ENCODE measurements around the gene SDK1.
"Not testable (repeated sequence)": the region's sequence is repeated elsewhere in the genome, so short reads cannot be mapped to it uniquely, and the experiment has no call there.

SDK1 gene

DNA sequence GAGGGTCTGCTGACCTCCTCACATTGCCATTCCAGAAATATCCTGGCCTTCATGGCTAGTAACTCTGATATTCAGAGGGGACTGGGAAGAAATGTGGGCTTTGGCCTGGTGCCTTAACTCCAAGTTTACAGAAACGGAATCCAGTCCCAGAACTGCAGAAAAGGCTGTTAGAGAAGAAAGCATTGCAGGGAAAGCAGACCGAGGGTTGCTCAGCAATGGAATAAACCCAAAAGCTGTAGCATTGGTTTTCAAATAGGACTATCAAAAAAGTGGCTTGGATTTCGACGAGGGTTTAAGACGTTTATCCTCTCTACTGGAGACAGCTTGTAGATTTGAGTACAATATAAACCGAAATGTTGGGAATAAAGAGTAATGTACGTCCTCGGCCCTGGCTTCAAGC, 955.2 kb downstream of the SDK1 start:
- no peak for DNase-seq (ENCODE audit: low read depth in 2 of 2, low spot score in 1 of 2)

DNA sequence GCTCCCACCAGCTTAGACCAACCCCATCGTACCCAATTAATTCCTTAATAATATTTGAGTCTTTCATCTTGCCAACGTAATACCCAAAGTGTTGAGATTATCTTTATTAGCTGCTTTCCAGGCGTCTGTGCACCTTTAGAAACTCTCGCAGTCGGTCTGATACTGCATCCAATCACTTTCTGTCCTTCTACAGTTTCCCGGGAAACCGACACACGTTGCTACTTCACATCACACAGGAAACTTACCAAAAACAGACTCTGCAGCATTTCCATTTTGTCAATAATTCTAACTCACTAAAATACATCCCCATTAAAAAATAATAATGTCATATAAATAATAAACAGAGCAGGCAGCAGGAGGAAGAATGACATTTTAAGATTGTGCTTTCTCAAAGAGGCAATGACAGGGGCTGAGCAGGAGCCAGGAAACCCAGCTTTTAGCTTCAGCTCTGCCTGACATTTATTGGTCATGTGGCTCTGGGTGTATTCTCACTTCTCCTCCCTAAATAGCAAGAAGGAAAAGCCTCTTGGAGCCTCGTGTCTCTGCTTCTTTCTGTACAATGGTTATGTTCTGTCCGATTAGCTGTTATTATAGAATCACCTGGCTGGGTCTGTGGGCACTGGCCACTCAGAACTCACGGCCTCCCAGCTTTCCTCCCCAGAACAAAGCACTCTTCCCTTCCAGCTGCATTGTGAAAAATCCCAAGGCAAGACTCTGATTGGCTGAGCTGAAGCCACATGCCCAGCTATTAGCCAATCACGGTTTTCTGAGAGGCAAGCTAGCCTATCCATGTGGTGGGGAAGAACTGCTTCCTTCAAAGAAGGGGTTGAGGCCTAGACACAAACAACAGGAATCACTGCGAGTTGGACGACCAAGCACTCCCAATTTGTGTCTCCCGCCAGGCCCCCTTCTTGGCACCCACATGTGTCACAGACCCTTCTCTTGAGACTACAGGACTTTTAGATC, 956.4 kb downstream of the SDK1 start:
- DNase-seq (ENCODE audit: low read depth in 2 of 2, low spot score in 1 of 2), result no peak

DNA sequence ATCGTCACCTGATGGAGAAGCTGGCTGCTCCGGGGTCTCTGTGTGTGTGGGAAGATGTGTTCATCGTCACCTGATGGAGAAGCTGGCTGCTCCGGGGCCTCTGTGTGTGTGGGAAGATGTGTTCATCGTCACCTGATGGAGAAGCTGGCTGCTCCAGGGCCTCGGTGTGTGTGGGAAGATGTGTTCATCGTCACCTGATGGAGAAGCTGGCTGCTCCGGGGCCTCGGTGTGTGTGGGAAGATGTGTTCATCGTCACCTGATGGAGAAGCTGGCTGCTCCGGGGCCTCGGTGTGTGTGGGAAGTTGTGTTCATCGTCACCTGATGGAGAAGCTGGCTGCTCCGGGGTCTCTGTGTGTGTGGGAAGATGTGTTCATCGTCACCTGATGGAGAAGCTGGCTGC, 959.1 kb downstream of the SDK1 start:
- DNase-seq (ENCODE audit: low read depth in 2 of 2, low spot score in 1 of 2), result not testable (repeated sequence)

DNA sequence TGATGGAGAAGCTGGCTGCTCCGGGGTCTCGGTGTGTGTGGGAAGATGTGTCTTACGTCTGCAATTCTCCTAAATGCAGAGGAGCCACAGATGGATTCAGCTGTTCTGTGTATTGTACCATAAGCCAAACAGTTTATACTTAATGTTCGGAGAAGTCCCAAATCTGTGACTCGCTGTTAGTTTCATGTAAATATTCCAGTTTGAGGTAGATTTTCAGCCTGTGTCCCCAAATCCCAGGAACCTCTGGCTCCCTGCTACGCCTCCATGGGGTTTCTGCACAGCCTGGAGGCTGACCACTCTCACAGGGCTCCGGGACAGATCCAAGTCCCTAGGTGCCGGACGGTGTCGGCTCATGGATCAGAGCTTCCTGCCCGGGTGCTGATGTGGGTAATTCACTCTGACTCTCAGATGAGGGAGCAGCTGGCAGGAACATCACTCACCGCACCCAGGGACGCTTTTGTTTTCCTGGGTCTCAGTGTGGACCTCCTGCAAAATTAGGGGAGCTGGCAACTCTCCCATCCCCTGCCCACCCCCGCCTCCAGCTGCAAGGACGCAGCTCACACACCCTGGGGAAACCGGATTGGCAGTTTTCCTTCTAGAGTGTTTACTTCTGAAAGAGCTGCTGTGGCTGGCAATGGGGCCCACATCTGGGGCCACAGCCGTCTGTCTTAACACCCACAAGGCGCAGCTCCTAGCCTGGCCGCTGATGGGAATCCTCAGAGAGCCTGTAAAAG, 960.0 kb downstream of the SDK1 start:
- no peak for DNase-seq (ENCODE audit: low read depth in 2 of 2, low spot score in 1 of 2)

DNA sequence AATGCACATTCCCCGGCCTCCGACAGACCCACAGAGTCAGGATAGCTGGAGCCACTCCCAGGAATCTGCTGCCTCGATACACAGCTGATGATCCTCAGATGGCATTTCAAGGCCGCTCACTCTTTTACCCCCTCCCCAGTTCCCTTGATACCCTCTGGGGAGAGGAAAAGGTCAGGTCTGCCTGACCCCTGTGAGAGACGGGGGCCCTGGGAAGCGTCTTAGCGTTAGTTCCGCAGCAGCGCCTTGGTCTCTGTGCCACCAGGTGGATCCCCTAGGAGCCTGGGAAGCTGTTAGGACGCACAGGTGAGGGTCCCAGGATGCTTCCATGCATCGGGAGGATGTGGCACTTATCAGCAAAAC, 960.5 kb downstream of the SDK1 start:
- no peak for DNase-seq (ENCODE audit: low read depth in 2 of 2, low spot score in 1 of 2)

DNA sequence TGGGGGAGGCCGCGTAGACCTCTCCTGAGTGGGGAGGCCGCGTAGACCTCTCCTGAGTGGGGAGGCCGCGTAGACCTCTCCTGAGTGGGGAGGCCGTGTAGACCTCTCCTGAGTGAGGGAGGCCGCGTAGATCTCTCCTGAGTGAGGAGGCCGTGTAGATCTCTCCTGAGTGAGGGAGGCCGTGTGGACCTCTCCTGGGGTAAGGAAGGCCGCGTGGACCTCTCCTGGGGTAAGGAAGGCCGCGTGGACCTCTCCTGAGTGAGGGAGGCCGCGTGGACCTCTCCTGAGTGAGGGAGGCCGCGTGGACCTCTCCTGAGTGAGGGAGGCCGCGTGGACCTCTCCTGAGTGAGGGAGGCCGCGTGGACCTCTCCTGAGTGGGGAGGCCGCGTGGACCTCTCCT, 963.2 kb downstream of the SDK1 start:
- DNase-seq (ENCODE audit: low read depth in 2 of 2, low spot score in 1 of 2), result not testable (repeated sequence)

DNA sequence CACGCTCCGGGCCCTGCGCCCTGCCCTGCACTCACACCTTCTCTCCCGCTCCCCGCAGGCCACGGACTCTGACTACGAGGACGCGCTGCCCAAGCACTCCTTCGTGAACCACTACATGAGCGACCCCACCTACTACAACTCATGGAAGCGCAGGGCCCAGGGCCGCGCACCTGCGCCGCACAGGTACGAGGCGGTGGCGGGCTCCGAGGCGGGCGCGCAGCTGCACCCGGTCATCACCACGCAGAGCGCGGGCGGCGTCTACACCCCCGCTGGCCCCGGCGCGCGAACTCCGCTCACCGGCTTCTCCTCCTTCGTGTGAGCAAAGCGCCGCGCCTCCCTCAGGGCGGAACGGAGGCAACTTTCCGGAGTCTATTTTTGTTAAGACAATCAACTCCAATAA, 964.0 kb downstream of the SDK1 start:
- no peak for DNase-seq (ENCODE audit: low read depth in 2 of 2, low spot score in 1 of 2)

DNA sequence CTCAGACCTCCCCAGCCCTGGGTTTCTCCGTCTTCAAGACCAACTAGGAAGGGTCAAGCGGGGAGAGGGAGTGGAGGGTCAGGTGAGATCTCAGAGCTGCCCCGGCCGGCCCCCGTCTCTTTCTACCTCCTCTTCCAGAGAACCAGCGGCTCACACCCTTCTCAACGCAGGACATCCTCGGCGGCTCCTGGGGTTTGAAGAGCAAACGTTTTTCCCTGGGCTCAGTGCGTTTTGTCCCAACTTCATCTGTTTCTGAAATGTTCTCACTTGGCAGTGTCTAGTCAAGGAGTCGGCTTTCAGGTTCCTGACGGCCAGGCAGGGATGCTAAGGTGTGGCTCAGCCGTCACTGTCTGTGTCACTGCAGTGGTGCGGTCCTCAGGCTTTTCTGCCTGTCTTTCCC, 964.6 kb downstream of the SDK1 start:
- DNase-seq (ENCODE audit: low read depth in 2 of 2, low spot score in 1 of 2), result no peak

DNA sequence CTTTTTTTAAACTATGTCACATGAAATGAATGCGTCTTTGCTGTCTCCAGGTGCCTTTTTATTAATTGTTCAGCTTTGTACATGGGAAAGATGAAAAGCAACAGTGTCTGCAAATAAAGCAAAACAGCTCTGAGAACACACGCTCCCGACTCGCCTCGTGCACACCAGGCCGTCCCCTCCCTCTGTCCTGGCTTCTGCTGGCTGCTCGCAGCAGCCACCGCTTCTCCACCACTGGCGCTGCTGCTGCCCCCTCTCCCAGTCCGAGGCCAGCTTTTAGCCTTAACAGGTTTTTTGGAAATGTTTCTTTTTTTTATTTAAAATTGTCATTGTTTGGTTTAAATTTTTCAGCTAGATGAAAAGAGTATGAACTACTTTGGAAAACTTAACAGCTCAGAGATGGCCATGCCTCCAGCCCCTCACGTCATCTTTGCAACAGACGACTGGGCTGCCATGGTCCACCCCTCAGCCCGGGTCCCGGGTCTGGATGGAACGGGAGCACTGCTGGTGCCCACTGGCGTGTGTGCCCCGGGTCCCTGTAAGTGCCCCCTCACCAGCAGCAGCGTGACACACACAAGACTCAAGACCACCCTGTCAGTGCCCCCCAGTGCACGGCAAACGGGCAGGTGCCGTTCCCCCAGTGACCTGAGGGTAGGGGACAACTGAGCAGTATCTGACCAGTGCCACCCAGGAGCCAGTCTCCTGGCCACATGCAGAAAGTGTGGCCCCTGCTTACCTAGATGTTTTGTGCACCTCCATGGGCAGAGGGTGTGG, 965.4 kb downstream of the SDK1 start:
- no peak for DNase-seq (ENCODE audit: low read depth in 2 of 2, low spot score in 1 of 2)

DNA sequence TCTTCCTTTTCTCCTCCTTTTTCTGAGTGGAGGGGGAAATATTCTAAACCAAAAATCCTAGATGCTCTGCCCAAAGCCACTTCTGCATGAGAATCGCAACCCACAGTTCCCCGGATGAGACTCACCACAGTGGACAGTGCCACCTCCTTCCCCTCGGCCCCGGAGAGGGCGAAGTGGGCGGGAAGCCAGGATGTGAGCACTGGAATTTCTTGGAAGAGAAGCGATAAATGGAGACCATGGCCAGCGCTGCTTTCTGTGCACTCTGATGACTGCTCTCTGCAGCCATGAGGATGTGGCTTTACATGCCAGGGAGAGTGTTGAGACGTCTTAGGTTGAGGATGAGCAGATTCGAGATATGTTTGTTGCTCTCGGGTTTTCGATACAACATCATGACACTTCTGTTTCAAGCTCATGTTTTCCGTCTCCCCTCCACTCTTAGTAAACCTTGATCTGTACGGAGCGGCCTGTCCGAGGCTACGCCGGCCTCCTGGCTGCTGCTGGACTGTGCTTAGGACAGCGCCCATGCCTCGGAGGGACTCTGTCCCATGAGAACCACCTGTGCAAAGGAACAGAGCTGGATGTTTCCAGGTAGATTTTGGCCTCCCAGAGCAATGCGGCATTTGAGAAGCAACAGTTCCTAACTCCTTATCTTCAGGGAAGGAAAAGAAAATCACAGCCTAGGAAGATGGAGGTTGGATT, 966.4 kb downstream of the SDK1 start:
- DNase-seq (ENCODE audit: low read depth in 2 of 2, low spot score in 1 of 2), result no peak

DNA sequence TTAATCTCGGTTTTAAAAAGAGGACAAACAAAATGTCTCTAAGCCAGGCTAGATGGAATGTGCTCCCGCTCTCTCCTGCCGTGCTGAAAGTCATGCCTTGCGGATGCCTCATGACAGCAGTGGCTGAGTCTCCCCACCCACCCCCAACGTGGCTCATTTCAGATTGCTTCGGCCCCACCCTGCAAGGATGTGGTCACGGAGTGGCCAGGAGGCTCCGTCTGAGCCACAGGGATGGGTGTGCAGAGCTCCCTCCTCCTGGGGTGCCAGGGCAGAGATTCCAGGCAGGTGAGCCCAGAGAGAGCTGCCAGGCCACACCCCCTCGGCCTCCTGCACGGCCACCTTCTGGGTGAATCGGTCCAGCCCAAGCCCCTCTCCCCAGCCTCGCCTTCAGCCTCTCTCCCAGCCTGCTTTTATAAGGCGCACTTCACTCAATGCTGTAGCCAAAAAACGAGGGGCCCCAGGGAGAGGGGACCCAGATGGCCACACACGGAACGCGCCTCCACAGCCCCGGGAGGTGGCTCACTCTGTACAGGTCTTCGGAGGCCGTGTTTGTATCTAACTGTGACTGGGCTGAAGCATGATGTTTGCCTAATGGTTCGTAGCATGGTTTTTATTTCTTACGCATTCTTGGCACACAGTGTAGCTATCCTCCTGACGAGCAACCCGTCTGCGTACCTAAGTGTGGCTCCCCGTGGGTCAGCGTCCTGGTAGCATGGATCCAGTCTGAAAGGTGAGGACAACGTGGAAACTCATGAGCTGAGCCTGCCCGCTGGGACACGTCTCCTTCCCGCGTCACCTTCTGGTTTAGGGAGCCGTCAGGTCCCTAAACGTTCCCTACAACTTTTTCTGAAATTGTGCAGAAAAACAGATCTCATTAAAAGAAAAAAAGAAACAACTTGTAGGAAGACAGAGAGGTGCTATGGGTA, 967.3 kb downstream of the SDK1 start:
- no peak for DNase-seq (ENCODE audit: low read depth in 2 of 2, low spot score in 1 of 2)

DNA sequence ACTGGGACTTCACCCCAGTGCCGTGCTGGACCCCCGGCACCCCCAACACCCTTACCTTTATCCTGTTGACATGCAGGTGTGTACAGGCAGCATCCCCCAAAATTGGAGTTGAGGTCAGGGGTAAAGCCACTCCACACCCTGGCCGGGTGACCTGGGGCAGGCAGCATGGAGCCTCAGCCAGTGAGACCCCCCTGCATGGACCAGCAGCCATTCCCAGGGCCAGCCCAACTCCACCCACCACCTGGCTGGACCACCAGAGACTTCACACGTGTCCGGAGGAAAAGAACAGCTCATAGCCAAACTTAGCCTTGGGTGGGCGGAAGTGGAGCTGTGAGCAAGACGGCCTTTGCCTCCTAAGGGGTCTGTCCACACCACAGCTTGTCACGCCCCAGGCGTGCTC, 968.0 kb downstream of the SDK1 start:
- DNase-seq (ENCODE audit: low read depth in 2 of 2, low spot score in 1 of 2), result no peak

DNA sequence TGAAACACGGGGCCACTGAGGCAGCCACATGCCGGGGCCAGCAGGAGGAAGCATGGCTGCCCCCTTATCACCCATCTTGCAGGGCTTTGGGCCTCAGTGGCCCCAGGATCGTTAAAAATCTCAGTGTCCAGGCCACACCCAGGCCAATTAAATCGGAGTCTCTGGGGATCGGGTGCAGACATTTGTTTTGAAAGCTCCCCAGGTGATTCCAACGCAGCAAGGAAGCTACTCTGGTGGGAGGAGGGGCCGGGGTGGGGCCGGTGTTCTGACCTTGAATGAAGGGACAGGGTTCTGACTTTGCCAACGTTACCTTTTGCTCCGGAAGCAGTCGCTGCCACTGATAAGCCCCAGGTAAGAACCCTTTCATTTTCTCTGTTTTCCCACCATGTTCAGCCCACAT, 968.7 kb downstream of the SDK1 start:
- DNase-seq (ENCODE audit: low read depth in 2 of 2, low spot score in 1 of 2), result no peak

DNA sequence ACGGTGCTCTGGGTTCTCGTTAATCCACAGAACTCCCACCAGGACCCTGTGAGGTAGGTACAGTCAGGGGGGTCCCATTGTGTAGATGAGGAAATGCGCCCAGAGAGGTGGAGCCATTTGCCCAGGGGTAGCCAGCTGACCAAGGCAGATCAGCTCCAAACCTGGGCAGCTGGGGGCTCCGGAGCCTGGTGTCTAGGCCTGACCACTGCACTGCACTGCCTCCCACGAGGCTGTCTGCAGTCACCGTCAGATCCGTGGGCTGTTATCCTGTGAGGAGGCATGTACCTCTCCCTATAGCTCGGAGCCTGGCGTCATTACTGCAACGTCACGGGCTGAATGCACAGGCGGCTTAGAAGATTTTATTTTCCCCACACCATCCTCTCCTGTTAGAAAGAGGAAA, 969.2 kb downstream of the SDK1 start:
- DNase-seq (ENCODE audit: low read depth in 2 of 2, low spot score in 1 of 2), result no peak

DNA sequence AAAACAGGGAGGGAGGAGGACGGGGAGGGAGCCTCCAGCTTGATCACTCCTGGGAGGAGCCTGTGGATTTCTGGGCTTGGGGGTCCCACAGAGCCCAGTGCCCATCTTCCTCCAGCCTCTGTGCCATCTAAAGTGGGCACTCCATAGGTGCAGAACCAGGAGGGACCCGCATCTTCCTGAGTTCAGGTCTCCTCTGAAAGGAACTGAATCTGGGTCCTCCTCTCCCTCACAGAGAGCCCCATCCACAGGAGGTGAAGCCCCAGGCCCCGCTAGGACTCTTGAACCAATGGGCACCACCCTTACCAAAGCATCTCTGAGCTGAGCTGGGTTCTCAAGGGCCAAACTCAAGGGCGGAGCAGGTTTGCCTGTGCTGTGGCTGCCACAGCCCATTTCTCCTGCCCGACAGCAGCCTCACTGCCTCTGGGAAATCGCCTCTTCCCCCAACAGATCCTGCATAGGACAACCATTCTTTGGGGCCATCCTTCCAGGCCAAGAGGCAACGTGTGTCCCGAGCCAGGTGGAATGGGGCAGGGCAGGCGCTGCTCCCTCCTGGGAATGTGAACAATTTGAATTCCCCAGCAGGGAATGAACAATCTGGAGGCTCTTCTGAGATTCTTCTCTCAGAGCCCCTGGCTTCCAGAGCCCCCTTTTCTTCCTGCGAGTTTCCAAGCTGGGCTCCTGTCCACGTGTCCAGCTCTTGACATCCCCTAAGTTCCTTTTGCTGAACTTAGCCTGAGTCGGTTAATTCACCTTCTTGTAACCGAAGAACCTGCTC, 970.1 kb downstream of the SDK1 start:
- DNase-seq (ENCODE audit: low read depth in 2 of 2, low spot score in 1 of 2), result no peak

DNA sequence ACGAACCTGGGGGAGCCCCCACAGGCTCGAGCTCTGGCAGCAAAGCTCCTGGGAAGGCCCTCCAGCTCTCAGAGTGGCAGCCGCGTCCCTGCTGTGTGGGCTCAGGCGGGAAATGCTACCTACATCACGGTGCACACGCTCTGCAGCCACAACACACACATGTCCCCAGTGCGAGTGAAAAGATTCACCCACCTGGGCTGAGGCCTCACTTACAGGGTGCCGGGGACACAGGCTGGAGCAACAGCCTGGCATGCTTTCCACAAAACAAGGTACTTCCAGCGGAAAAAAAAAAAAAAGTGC, 970.6 kb downstream of the SDK1 start:
- DNase-seq (ENCODE audit: low read depth in 2 of 2, low spot score in 1 of 2), result no peak

DNA sequence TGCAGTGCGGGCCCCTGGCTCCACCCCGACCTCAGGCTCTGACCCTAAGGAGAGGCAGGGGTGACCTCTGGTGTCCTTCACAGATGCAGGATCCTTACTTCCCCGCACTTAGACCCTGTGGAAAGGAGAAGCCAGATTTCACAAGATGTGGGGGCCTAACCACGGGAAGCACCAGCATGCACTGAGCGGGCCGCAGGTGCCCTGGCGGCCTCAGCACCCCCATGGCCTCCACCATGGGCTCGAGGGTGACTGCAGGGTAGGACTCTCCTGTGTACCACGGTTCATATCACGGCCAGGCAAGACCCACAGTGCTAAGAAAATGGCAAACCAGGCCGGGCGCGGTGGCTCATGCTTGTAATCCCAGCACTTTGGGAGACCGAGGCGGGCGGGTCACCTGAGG, 971.1 kb downstream of the SDK1 start:
- DNase-seq (ENCODE audit: low read depth in 2 of 2, low spot score in 1 of 2), result no peak

DNA sequence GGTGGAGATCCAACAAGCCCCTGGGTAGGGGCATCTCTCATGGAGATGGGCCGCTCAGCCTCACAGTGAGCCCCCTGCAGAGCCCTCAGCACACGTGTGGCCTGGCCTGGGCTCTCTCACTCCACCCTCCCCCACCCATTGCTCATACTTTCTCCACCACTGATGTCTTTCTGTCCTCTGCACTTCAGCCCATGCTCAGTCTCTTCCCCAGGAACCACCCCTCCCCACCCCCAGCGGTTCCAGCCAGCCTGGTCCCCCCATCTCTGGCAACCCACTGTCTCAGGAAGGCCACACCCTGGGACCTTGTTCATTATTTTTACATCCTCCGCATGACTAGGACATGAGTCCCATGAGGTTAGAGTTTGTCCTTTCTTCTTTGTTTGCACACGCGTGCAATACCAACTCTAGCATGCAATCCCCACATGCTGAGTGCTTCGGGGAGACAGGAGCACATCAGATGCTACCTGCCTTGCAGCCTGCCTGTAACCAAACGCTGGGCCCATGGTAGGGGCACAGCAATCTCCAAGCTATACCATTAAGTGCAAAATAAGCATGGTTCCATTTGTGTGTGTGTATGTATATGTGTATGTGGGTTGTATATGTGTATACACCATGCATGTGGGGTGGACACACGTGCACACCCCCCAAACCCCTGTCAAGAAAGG, 972.6 kb downstream of the SDK1 start:
- DNase-seq (ENCODE audit: low read depth in 2 of 2, low spot score in 1 of 2), result no peak

DNA sequence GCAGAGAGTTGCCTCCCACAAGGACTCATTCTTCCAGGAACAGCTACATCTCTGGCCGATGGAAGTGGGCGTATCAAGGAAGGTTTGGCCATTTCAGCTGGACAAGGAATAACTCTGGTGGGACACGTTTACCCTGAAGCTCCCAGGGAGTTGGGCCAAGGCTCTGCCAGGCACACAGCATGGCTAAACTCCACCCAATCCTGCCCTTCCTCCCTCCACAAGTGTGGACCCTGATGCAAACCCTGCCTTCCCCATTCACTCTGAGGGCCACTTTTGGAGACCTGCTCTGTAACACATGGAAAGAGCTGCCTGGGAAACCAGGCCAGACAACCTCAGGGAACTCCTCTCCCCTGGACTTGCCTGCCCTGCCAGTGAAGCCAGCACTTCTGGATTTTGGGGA, 973.2 kb downstream of the SDK1 start:
- DNase-seq (ENCODE audit: low read depth in 2 of 2, low spot score in 1 of 2), result no peak

Data from stimulated activated CD8-positive, alpha-beta memory T cell treated with anti-CD3 and anti-CD28 coated beads, Interleukin-4, amount 100 ng/mL, for 1 hour (primary cell).